Gastroesophageal sphincter (tissue), 4 donors: ENCODE measurements around the gene S100Z. TPM values are rescaled to one million over a fixed set of nuclear protein-coding genes. Genes with fewer than 3 reads are reported as not detected.
A peak's percentile ranks its signal among the peaks of the same experiment; 100 is the strongest.
"Not testable (repeated sequence)": the region's sequence is repeated elsewhere in the genome, so short reads cannot be mapped to it uniquely, and the experiment has no call there.

Experiments used
- ATAC-seq: fragments of 150-250 bp; one replicate; pipeline ENCODE4 v1.9.1; 2016; ENCODE audit warnings: mild to moderate bottlenecking, moderate library complexity
- H3K27ac ChIP-seq, 4 donors: fragments of 200-600 bp; sonication (generic) in 3 of 4; 1 replicate in 3 of 4; 2 replicates in 1 of 4; pipeline ENCODE4 v1.5.1; 2016 to 2019
- H3K27me3 ChIP-seq: fragments of 200-600 bp; sonication (generic); one replicate; pipeline ENCODE4 v1.5.1; 2019
- H3K36me3 ChIP-seq, 2 donors: fragments of 200-600 bp; sonication (generic); one replicate each; pipeline ENCODE4 v1.5.1; 2019; ENCODE audit warnings: control low read depth in 1 of 2
- H3K4me1 ChIP-seq, 3 donors: fragments of 200-600 bp; sonication (generic); 1 replicate in 2 of 3; 2 replicates in 1 of 3; pipeline ENCODE4 v1.5.1; 2016 to 2019; ENCODE audit warnings: control low read depth in 2 of 3
- H3K4me3 ChIP-seq, 2 donors: fragments of 200-600 bp; sonication (generic); one replicate each; pipeline ENCODE4 v1.5.1; 2019; ENCODE audit warnings: mild to moderate bottlenecking in 1 of 2, moderate library complexity in 1 of 2
- H3K9me3 ChIP-seq, 3 donors: fragments of 200-600 bp; sonication (generic); one replicate each; pipeline ENCODE4 v1.5.1; 2017 to 2019; ENCODE audit warnings: control low read depth in 2 of 3
- CTCF ChIP-seq, 4 experiments: fragments of 200-600 bp in 2 of 4; fragments of 450-650 bp in 2 of 4; sonication (generic) in 1 of 4; IDR thresholded peaks; one replicate each; pipeline ENCODE4 v1.5.1; 2017 to 2019; ENCODE audit warnings: antibody characterized with exemption in 4 of 4, mild to moderate bottlenecking in 2 of 4, moderate library complexity in 2 of 4
- EP300 ChIP-seq: sonication (generic); formaldehyde crosslinking; IDR thresholded peaks from one replicate; pipeline ENCODE4 v1.6.1; 2017; ENCODE audit warnings: antibody characterized with exemption, mild to moderate bottlenecking
- POLR2A ChIP-seq, 2 donors: fragments of 450-650 bp; IDR thresholded peaks; one replicate each; pipeline ENCODE4 v1.6.1; 2017; ENCODE audit warnings: antibody characterized with exemption in 2 of 2, mild to moderate bottlenecking in 2 of 2, moderate library complexity in 1 of 2
- POLR2AphosphoS5 ChIP-seq: sonication (generic); formaldehyde crosslinking; IDR thresholded peaks from one replicate; pipeline ENCODE4 v1.6.1; 2017; ENCODE audit warnings: antibody characterized with exemption
- WGBS, 2 donors: methylation state at CpG; one replicate each; pipeline ENCODE4 v1.1.5; 2018; ENCODE audit warnings: low coverage in 1 of 2; 5-methylcytosine and 5-hydroxymethylcytosine counted together
- total RNA-seq, 4 donors: library from RNA; depleted of rRNA; stranded (reverse); fragments of >200 nt; gene quantifications; one replicate each; pipeline ENCODE4 v1.1.0, GENCODE V29; 2016

The S100Z gene
- total RNA-seq, 4 donors from 2014 or later, result not detected

GRCh38 chr5:76854644-76855043 is 4.8 kb downstream of the S100Z start:
- no peak for ATAC-seq
- Histone ChIP-seq H3K36me3 (no peaks in the 10 kb centered on the region), H3K4me3 (no peak overlapping the region), H3K27ac (no peak overlapping the region), H3K9me3 (no peaks in the 10 kb centered on the region), H3K27me3 (no peaks in the 10 kb centered on the region), H3K4me1 (no peaks in the 10 kb centered on the region)
- TF ChIP-seq POLR2AphosphoS5 (no peak), CTCF (IDR thresholded peaks at IDR 0.05) (no peak), EP300 (no peak), POLR2A (IDR thresholded peaks at IDR 0.05) (no peak)

GRCh38 chr5:76855501-76855900 is 5.7 kb downstream of the S100Z start:
- H3K9me3 ChIP-seq, H3K27ac ChIP-seq, ATAC-seq, H3K27me3 ChIP-seq, H3K4me3 ChIP-seq, H3K4me1 ChIP-seq, H3K36me3 ChIP-seq: not testable (repeated sequence)

GRCh38 chr5:76855961-76856360 is 6.1 kb downstream of the S100Z start:
- Histone ChIP-seq H3K4me1 (no peaks in the 10 kb centered on the region), H3K27ac (peak overlapping the region in 1 of 4 donors; percentile 38), H3K9me3 (no peaks in the 10 kb centered on the region), H3K27me3 (no peaks in the 10 kb centered on the region), H3K36me3 (no peaks in the 10 kb centered on the region), H3K4me3 (no peak overlapping the region)
- ATAC-seq, result no peak
- 76% methylated on average over 3 of the region's 3 CpGs; no CpG with 5 or more reads in 1 of the 2 donors for WGBS, 2 donors
- TF ChIP-seq EP300, result no peak
- no peak for TF ChIP-seq POLR2AphosphoS5
- TF ChIP-seq POLR2A (IDR thresholded peaks at IDR 0.05), result no peak
- TF ChIP-seq CTCF (IDR thresholded peaks at IDR 0.05), result no peak

- not testable (repeated sequence) for ATAC-seq, H3K4me3 ChIP-seq, H3K27me3 ChIP-seq, H3K27ac ChIP-seq, H3K36me3 ChIP-seq, H3K9me3 ChIP-seq, H3K4me1 ChIP-seq
- WGBS, 2 donors, result 70 to 100% methylated on average over 2 to 3 of the region's 4 CpGs
Observed at GRCh38 chr5:76856800-76857199, 7.0 kb downstream of the S100Z start.

GRCh38 chr5:76859591-76860247 is 9.9 kb downstream of the S100Z start:
- 83 to 100% methylated on average over 4 to 10 of the region's 10 CpGs for WGBS, 2 donors
- Histone ChIP-seq H3K9me3 (no peaks in the 10 kb centered on the region), H3K27ac (no peak overlapping the region), H3K27me3 (no peaks in the 10 kb centered on the region), H3K4me3 (no peak overlapping the region), H3K36me3 (no peaks in the 10 kb centered on the region), H3K4me1 (no peaks in the 10 kb centered on the region)
- ATAC-seq, result no peak
- TF ChIP-seq POLR2A (IDR thresholded peaks at IDR 0.05) (no peak), CTCF (IDR thresholded peaks at IDR 0.05) (no peak), EP300 (no peak), POLR2AphosphoS5 (no peak)

- no peak overlapping the region for H3K4me3 ChIP-seq
- H3K27me3 ChIP-seq, result no peaks in the 10 kb centered on the region
- no peak overlapping the region for H3K27ac ChIP-seq
- no peaks in the 10 kb centered on the region for H3K4me1 ChIP-seq
- TF ChIP-seq CTCF (IDR thresholded peaks at IDR 0.05) (no peak), POLR2A (IDR thresholded peaks at IDR 0.05) (no peak), POLR2AphosphoS5 (no peak), EP300 (no peak)
- no peaks in the 10 kb centered on the region for H3K36me3 ChIP-seq
- 35 to 64% methylated on average over 3 to 5 of the region's 5 CpGs for WGBS, 2 donors
- ATAC-seq, result no peak
- H3K9me3 ChIP-seq, result no peaks in the 10 kb centered on the region
Observed at GRCh38 chr5:76861612-76862011, 11.8 kb downstream of the S100Z start.
